CD4-positive, alpha-beta T cell treated with Interleukin-15 for 1 hour (primary cell): ENCODE measurements around the gene ZNF800.

Experiments used
- DNase-seq: peaks from one replicate; pipeline ENCODE4 v3.0.0-alpha.2; 2020

ZNF800 gene

GRCh38 chr7:127390817-127391590 is 1.5 kb downstream of the ZNF800 start:
- no peak for DNase-seq

- no peak for DNase-seq
Measured at GRCh38 chr7:127390186-127390816, 2.2 kb downstream of the ZNF800 start.

- no peak for DNase-seq
Measured at GRCh38 chr7:127389321-127389720, 3.2 kb downstream of the ZNF800 start.

- DNase-seq: no peak
Measured at GRCh38 chr7:127387974-127388373, 4.5 kb downstream of the ZNF800 start.

- no peak for DNase-seq
Measured at GRCh38 chr7:127383123-127383835, 9.2 kb downstream of the ZNF800 start.

GRCh38 chr7:127382301-127383085 is 10.0 kb downstream of the ZNF800 start:
- DNase-seq: no peak

- no peak for DNase-seq
Measured at GRCh38 chr7:127380479-127380878, 12.0 kb downstream of the ZNF800 start.

GRCh38 chr7:127379642-127380041 is 12.9 kb downstream of the ZNF800 start:
- no peak for DNase-seq

GRCh38 chr7:127378537-127378936 is 14.0 kb downstream of the ZNF800 start:
- no peak for DNase-seq

GRCh38 chr7:127377425-127377824 is 15.1 kb downstream of the ZNF800 start:
- DNase-seq: no peak

GRCh38 chr7:127375631-127376030 is 16.9 kb downstream of the ZNF800 start:
- DNase-seq: no peak

GRCh38 chr7:127367679-127368078 is 24.8 kb downstream of the ZNF800 start:
- DNase-seq: no peak

- DNase-seq: no peak
Measured at GRCh38 chr7:127366680-127367079, 25.8 kb downstream of the ZNF800 start.

GRCh38 chr7:127365957-127366315 is 26.6 kb downstream of the ZNF800 start:
- no peak for DNase-seq

- no peak for DNase-seq
Measured at GRCh38 chr7:127365164-127365956, 27.1 kb downstream of the ZNF800 start.

- DNase-seq: no peak
Measured at GRCh38 chr7:127362364-127363027, 30.0 kb downstream of the ZNF800 start.

- DNase-seq: no peak
Measured at GRCh38 chr7:127361736-127362135, 30.8 kb downstream of the ZNF800 start.

GRCh38 chr7:127359011-127359410 is 33.5 kb downstream of the ZNF800 start:
- no peak for DNase-seq

- DNase-seq: no peak
Measured at GRCh38 chr7:127353897-127354296, 38.6 kb downstream of the ZNF800 start.

GRCh38 chr7:127350586-127350985 is 41.9 kb downstream of the ZNF800 start:
- no peak for DNase-seq

GRCh38 chr7:127349881-127350280 is 42.6 kb downstream of the ZNF800 start:
- no peak for DNase-seq

- no peak for DNase-seq
Measured at GRCh38 chr7:127348247-127348631, 44.3 kb downstream of the ZNF800 start.
